Measurements from ENCODE around the gene WIPI1. TPM values are rescaled to one million over a fixed set of nuclear protein-coding genes. Genes with fewer than 3 reads are reported as not detected.
"Not testable (repeated sequence)": the region's sequence is repeated elsewhere in the genome, so short reads cannot be mapped to it uniquely, and the experiment has no call there.

Gene WIPI1
- total RNA-seq, 4 donors from 2014 or later: 34.7 to 95.7 (median 44.4) TPM

- no peaks in the 10 kb centered on the region for H3K9me3 ChIP-seq
- no peaks in the 10 kb centered on the region for H3K36me3 ChIP-seq
- peak overlapping the region; percentile 25 to 75 (median 59) for H3K27ac ChIP-seq
- H3K4me3 ChIP-seq: no peak overlapping the region
- H3K4me1 ChIP-seq: peaks cover 0 to 6% (median 5%) of the 10 kb centered on the region in 4 donors
- peak in 2 of 3 donors; percentile 61 to 72 for DNase-seq
- no peaks in the 10 kb centered on the region for H3K27me3 ChIP-seq
- TF ChIP-seq CTCF (IDR thresholded peaks at IDR 0.05) (no peak), POLR2A (IDR thresholded peaks at IDR 0.05) (no peak)
These were observed 40.6 kb upstream of the WIPI1 start for GRCh38 chr17:68497885-68498319.

GRCh38 chr17:68495081-68495480 is 37.8 kb upstream of the WIPI1 start:
- Histone ChIP-seq H3K9me3 (no peaks in the 10 kb centered on the region), H3K4me1 (peaks cover 0 to 12% (median 7%) of the 10 kb centered on the region in 4 donors), H3K27me3 (no peaks in the 10 kb centered on the region), H3K27ac (no peak overlapping the region), H3K4me3 (no peak overlapping the region), H3K36me3 (no peaks in the 10 kb centered on the region)
- TF ChIP-seq POLR2A (IDR thresholded peaks at IDR 0.05) (no peak), CTCF (IDR thresholded peaks at IDR 0.05) (no peak)
- DNase-seq: no peak

- H3K36me3 ChIP-seq, DNase-seq, H3K9me3 ChIP-seq, H3K4me1 ChIP-seq, H3K27me3 ChIP-seq, H3K4me3 ChIP-seq: not testable (repeated sequence)
- H3K27ac ChIP-seq: peak overlapping the region in 1 of 4 donors; percentile 2
These were observed 35.2 kb upstream of the WIPI1 start for GRCh38 chr17:68492394-68493054.

GRCh38 chr17:68491381-68492231 is 34.3 kb upstream of the WIPI1 start:
- H3K4me3 ChIP-seq: no peak overlapping the region
- H3K27me3 ChIP-seq: no peaks in the 10 kb centered on the region
- TF ChIP-seq POLR2A (IDR thresholded peaks at IDR 0.05) (no peak), CTCF (IDR thresholded peaks at IDR 0.05) (no peak)
- H3K9me3 ChIP-seq: no peaks in the 10 kb centered on the region
- DNase-seq: peak in 2 of 3 donors; percentile 38 to 56
- no peaks in the 10 kb centered on the region for H3K36me3 ChIP-seq
- peak overlapping the region in 2 of 4 donors; percentile 2 to 21 for H3K27ac ChIP-seq
- H3K4me1 ChIP-seq: peaks cover 0 to 11% (median 3%) of the 10 kb centered on the region in 4 donors

- H3K4me3 ChIP-seq: no peak overlapping the region
These were observed 32.6 kb upstream of the WIPI1 start for GRCh38 chr17:68489919-68490318.

More at GRCh38 chr17:68489919-68490318, 32.6 kb upstream of the WIPI1 start:
- TF ChIP-seq POLR2A (IDR thresholded peaks at IDR 0.05) (no peak), CTCF (IDR thresholded peaks at IDR 0.05) (no peak)
- Histone ChIP-seq H3K27ac (no peak overlapping the region), H3K27me3 (no peaks in the 10 kb centered on the region), H3K4me1 (peaks cover 0 to 11% (median 3%) of the 10 kb centered on the region in 4 donors), H3K9me3 (no peaks in the 10 kb centered on the region), H3K36me3 (no peaks in the 10 kb centered on the region)
- DNase-seq: no peak

Measured in Peyer's patch (tissue), 4 donors.